Stomach smooth muscle (tissue), 2 donors: ENCODE results near the gene NUP210L.
"Not testable (repeated sequence)": the region's sequence is repeated elsewhere in the genome, so short reads cannot be mapped to it uniquely, and the experiment has no call there.

Source experiments
- H3K27ac ChIP-seq: one replicate; pipeline ENCODE4 v1.7.0; 2013; ENCODE audit warnings: mild to moderate bottlenecking, low read length, inconsistent platforms
- H3K27me3 ChIP-seq, 2 donors: one replicate each; pipeline ENCODE4 v1.7.0; 2013; ENCODE audit warnings: low read length in 2 of 2; ENCODE audit not compliant: insufficient read depth in 2 of 2, control insufficient read depth in 1 of 2
- H3K36me3 ChIP-seq, 2 donors: one replicate each; pipeline ENCODE4 v1.7.0; 2013; ENCODE audit warnings: low read length in 2 of 2; ENCODE audit not compliant: control insufficient read depth in 2 of 2, insufficient read depth in 2 of 2
- H3K4me1 ChIP-seq: one replicate; pipeline ENCODE4 v1.7.0; 2013; ENCODE audit warnings: low read length; ENCODE audit not compliant: control insufficient read depth, insufficient read depth
- H3K4me3 ChIP-seq, 2 donors: one replicate each; pipeline ENCODE4 v1.7.0; 2013; ENCODE audit warnings: low read length in 2 of 2
- H3K9ac ChIP-seq, 2 donors: one replicate each; pipeline ENCODE4 v1.7.0; 2013; ENCODE audit warnings: low read length in 2 of 2, mild to moderate bottlenecking in 1 of 2
- H3K9me3 ChIP-seq, 2 donors: one replicate each; pipeline ENCODE4 v1.7.0; 2013; ENCODE audit warnings: low read length in 2 of 2; ENCODE audit not compliant: control insufficient read depth in 2 of 2
- donor health status: healthy.
- donor health status: Pancreatic carcinoma.

Gene NUP210L

GRCh38 chr1:154167461-154167860 is 12.6 kb upstream of the NUP210L start:
- Histone ChIP-seq H3K36me3 (peaks cover 54 to 55% of the 10 kb centered on the region in 2 donors), H3K4me1 (no peaks in the 10 kb centered on the region)

GRCh38 chr1:154166207-154166606 is 11.3 kb upstream of the NUP210L start:
- no peaks in the 10 kb centered on the region for H3K4me1 ChIP-seq
- H3K4me3 ChIP-seq = no peak overlapping the region
- no peaks in the 10 kb centered on the region for H3K9me3 ChIP-seq
- no peak overlapping the region for H3K9ac ChIP-seq
- peaks cover 44 to 47% of the 10 kb centered on the region in 2 donors for H3K36me3 ChIP-seq
- no peaks in the 10 kb centered on the region for H3K27me3 ChIP-seq
- no peak overlapping the region for H3K27ac ChIP-seq

More at GRCh38 chr1:154167461-154167860, 12.6 kb upstream of the NUP210L start:
- Histone ChIP-seq H3K4me3 (no peak overlapping the region), H3K27ac (no peak overlapping the region), H3K9ac (no peak overlapping the region), H3K9me3 (no peaks in the 10 kb centered on the region), H3K27me3 (no peaks in the 10 kb centered on the region)

- Histone ChIP-seq H3K36me3 (peaks cover 22 to 24% of the 10 kb centered on the region in 2 donors), H3K27ac (no peak overlapping the region), H3K27me3 (no peaks in the 10 kb centered on the region), H3K4me1 (peaks cover 8% of the 10 kb centered on the region), H3K9me3 (no peaks in the 10 kb centered on the region), H3K9ac (no peak overlapping the region), H3K4me3 (no peak overlapping the region)
Observed at GRCh38 chr1:154159554-154159953, 4.7 kb upstream of the NUP210L start.

GRCh38 chr1:154158307-154159125 is 3.6 kb upstream of the NUP210L start:
- peaks cover 8% of the 10 kb centered on the region for H3K4me1 ChIP-seq
- no peak overlapping the region for H3K9ac ChIP-seq
- H3K9me3 ChIP-seq = no peaks in the 10 kb centered on the region
- no peak overlapping the region for H3K4me3 ChIP-seq
- H3K36me3 ChIP-seq = peaks cover 19 to 21% of the 10 kb centered on the region in 2 donors
- no peak overlapping the region for H3K27ac ChIP-seq
- H3K27me3 ChIP-seq = no peaks in the 10 kb centered on the region

GRCh38 chr1:154157520-154158306 is 2.8 kb upstream of the NUP210L start:
- Histone ChIP-seq H3K9me3 (no peaks in the 10 kb centered on the region), H3K36me3 (peaks cover 19 to 21% of the 10 kb centered on the region in 2 donors), H3K4me1 (peaks cover 8% of the 10 kb centered on the region), H3K27me3 (no peaks in the 10 kb centered on the region), H3K9ac (no peak overlapping the region), H3K4me3 (no peak overlapping the region), H3K27ac (no peak overlapping the region)

GRCh38 chr1:154155251-154155650 is 378 bp upstream of the NUP210L start:
- Histone ChIP-seq H3K27me3 (no peaks in the 10 kb centered on the region), H3K4me3 (peak overlapping the region; percentile 7 to 44), H3K9me3 (no peaks in the 10 kb centered on the region), H3K9ac (peak overlapping the region; percentile 13 to 49), H3K27ac (peak overlapping the region; percentile 66), H3K36me3 (peaks cover 13 to 16% of the 10 kb centered on the region in 2 donors), H3K4me1 (peaks cover 8% of the 10 kb centered on the region)

GRCh38 chr1:154154053-154154452 is 820 bp downstream of the NUP210L start:
- Histone ChIP-seq H3K9ac (no peak overlapping the region), H3K4me3 (no peak overlapping the region), H3K27ac (peak overlapping the region; percentile 66), H3K27me3 (no peaks in the 10 kb centered on the region), H3K9me3 (no peaks in the 10 kb centered on the region), H3K36me3 (peaks cover 6 to 9% of the 10 kb centered on the region in 2 donors), H3K4me1 (peaks cover 8% of the 10 kb centered on the region)

GRCh38 chr1:154151311-154151710 is 3.6 kb downstream of the NUP210L start:
- no peak overlapping the region for H3K4me3 ChIP-seq
- H3K9me3 ChIP-seq = no peaks in the 10 kb centered on the region
- H3K27me3 ChIP-seq = no peaks in the 10 kb centered on the region
- H3K9ac ChIP-seq = no peak overlapping the region
- H3K36me3 ChIP-seq = no peaks in the 10 kb centered on the region
- H3K4me1 ChIP-seq = peaks cover 8% of the 10 kb centered on the region
- no peak overlapping the region for H3K27ac ChIP-seq

GRCh38 chr1:154148807-154149206 is 6.1 kb downstream of the NUP210L start:
- H3K4me1 ChIP-seq = no peaks in the 10 kb centered on the region
- H3K27me3 ChIP-seq = no peaks in the 10 kb centered on the region
- H3K9ac ChIP-seq = no peak overlapping the region
- H3K27ac ChIP-seq = no peak overlapping the region
- no peak overlapping the region for H3K4me3 ChIP-seq
- H3K9me3 ChIP-seq = no peaks in the 10 kb centered on the region
- no peaks in the 10 kb centered on the region for H3K36me3 ChIP-seq

GRCh38 chr1:154147505-154147904 is 7.4 kb downstream of the NUP210L start:
- H3K4me3 ChIP-seq, H3K9me3 ChIP-seq, H3K27ac ChIP-seq, H3K27me3 ChIP-seq, H3K9ac ChIP-seq, H3K4me1 ChIP-seq, H3K36me3 ChIP-seq: not testable (repeated sequence)
